GM21390 (cell line): ENCODE measurements around the gene CLDN15.
A peak's percentile ranks its signal among the peaks of the same experiment; 100 is the strongest.
"Not testable (repeated sequence)": the region's sequence is repeated elsewhere in the genome, so short reads cannot be mapped to it uniquely, and the experiment has no call there.

Experiments
- ATAC-seq: cut with Tn5 transposase; IDR thresholded peaks from one replicate; pipeline ENCODE4 v1.9.1; 2021; ENCODE audit not compliant: unreplicated experiment

CLDN15 gene

GRCh38 chr7:101237206-101238067 is at the start of gene CLDN15:
CLDN15 (minus strand) TSS chr7:101237802; CDS start chr7:101237581, 221 bp downstream.
- no peak for ATAC-seq

GRCh38 chr7:101287032-101287431 is 49.4 kb upstream of the CLDN15 start:
- ATAC-seq, result no peak

GRCh38 chr7:101285880-101286279 is 48.3 kb upstream of the CLDN15 start:
- not testable (repeated sequence) for ATAC-seq

GRCh38 chr7:101285171-101285570 is 47.6 kb upstream of the CLDN15 start:
- ATAC-seq, result no peak

GRCh38 chr7:101280912-101281311 is 43.3 kb upstream of the CLDN15 start:
- ATAC-seq, result not testable (repeated sequence)

GRCh38 chr7:101278461-101279292 is 41.1 kb upstream of the CLDN15 start:
- no peak for ATAC-seq

GRCh38 chr7:101277155-101277554 is 39.6 kb upstream of the CLDN15 start:
- ATAC-seq, result no peak

GRCh38 chr7:101273206-101273605 is 35.6 kb upstream of the CLDN15 start:
- no peak for ATAC-seq

- no peak for ATAC-seq
Observed at GRCh38 chr7:101271021-101271420, 33.4 kb upstream of the CLDN15 start.

GRCh38 chr7:101269664-101270063 is 32.1 kb upstream of the CLDN15 start:
- no peak for ATAC-seq

GRCh38 chr7:101265622-101266516 is 28.3 kb upstream of the CLDN15 start:
- no peak for ATAC-seq

- not testable (repeated sequence) for ATAC-seq
Observed at GRCh38 chr7:101264102-101264706, 26.6 kb upstream of the CLDN15 start.

- ATAC-seq, result no peak
Observed at GRCh38 chr7:101258243-101258731, 20.7 kb upstream of the CLDN15 start.

GRCh38 chr7:101255796-101256195 is 18.2 kb upstream of the CLDN15 start:
- no peak for ATAC-seq

GRCh38 chr7:101253199-101253598 is 15.6 kb upstream of the CLDN15 start:
- ATAC-seq, result not testable (repeated sequence)

- ATAC-seq, result peak; percentile 97
Observed at GRCh38 chr7:101251871-101252659, 14.5 kb upstream of the CLDN15 start.

- no peak for ATAC-seq
Observed at GRCh38 chr7:101250324-101250723, 12.7 kb upstream of the CLDN15 start.

- ATAC-seq, result no peak
Observed at GRCh38 chr7:101248276-101248675, 10.7 kb upstream of the CLDN15 start.

GRCh38 chr7:101245147-101245668 is 7.6 kb upstream of the CLDN15 start:
- ATAC-seq, result no peak
